GM12878 (cell line): ENCODE data around the gene COX4I2. TPM values are rescaled to one million over a fixed set of nuclear protein-coding genes. Genes with fewer than 3 reads are reported as not detected.

Experiments
- ATAC-seq: fragments of 200-7000 bp; cut with Tn5 transposase; 3 replicates; pipeline ENCODE4 v1.9.1; 2020; ENCODE audit warnings: mild to moderate bottlenecking, moderate library complexity
- BruUV-seq: library from RNA; stranded (reverse); fragments of 400-500 nt; replicated peaks from 2 replicates; lab custom pipeline; 2021; lab: Mats Ljungman, UMichigan
- CTCF ChIA-PET: fragments of 300-600 bp; sonication (Branson Sonifier 250); formaldehyde crosslinking; extraction: SDS; loops from one replicate; lab custom pipeline; 2021; ENCODE audit warnings: inconsistent platforms; lab: Yijun Ruan, JAX
- POLR2A ChIA-PET: fragments of 350-600 bp; formaldehyde crosslinking; extraction: SDS; loops from one replicate; lab custom pipeline; 2021; ENCODE audit warnings: inconsistent platforms; lab: Charles Lee
- RAD21 ChIA-PET: fragments of 300-600 bp; sonication (Branson Sonifier 250); formaldehyde crosslinking; loops from one replicate; lab custom pipeline; 2023; ENCODE audit warnings: antibody characterized with exemption; ENCODE audit not compliant: unreplicated experiment; lab: Charles Lee
- SMC1A ChIA-PET: fragments of 300-600 bp; sonication (Branson Sonifier 250); formaldehyde crosslinking; loops from one replicate; lab custom pipeline; 2023; ENCODE audit not compliant: unreplicated experiment, uncharacterized antibody; lab: Charles Lee
- DNase-seq: peaks from one replicate; pipeline ENCODE4 v3.0.0-alpha.2; 2011; ENCODE audit warnings: low read depth, low spot score
- FAIRE-seq: peaks from 3 replicates; lab custom pipeline; 2011; peaks lifted over from hg19 to GRCh38; lab: Jason Lieb, UNC
- H2AFZ ChIP-seq: 2 replicates; pipeline ENCODE4 v1.6.0; 2011; ENCODE audit warnings: low read depth, low read length, control low read depth; ENCODE audit not compliant: control insufficient read depth
- H3K27ac ChIP-seq: 2 replicates; pipeline ENCODE4 v1.5.1; 2011; ENCODE audit warnings: control low read depth; ENCODE audit not compliant: control insufficient read depth, insufficient read depth
- H3K27me3 ChIP-seq, 2 experiments: replicated peaks in 1 of 2; 2 replicates each; pipeline versions ENCODE4 v1.6.0 to v1.6.1; 2011; ENCODE audit warnings: low read length in 1 of 2; ENCODE audit not compliant: control insufficient read depth in 2 of 2, insufficient read depth in 2 of 2
- H3K36me3 ChIP-seq, 2 experiments: 2 replicates each; pipeline ENCODE4 v1.5.1; 2011; ENCODE audit warnings: low read length in 1 of 2; ENCODE audit not compliant: control insufficient read depth in 2 of 2, insufficient read depth in 2 of 2
- H3K4me1 ChIP-seq: 2 replicates; pipeline ENCODE4 v1.6.1; 2011; ENCODE audit warnings: mild to moderate bottlenecking, low read length, moderate library complexity, mixed read lengths; ENCODE audit not compliant: control insufficient read depth, insufficient read depth
- H3K4me2 ChIP-seq: 2 replicates; pipeline ENCODE4 v1.6.0; 2011; ENCODE audit warnings: control low read depth; ENCODE audit not compliant: control insufficient read depth, insufficient read depth
- H3K4me3 ChIP-seq: fragments of 200-600 bp; sonication (generic); 2 replicates; pipeline ENCODE4 v1.5.1; 2016
- H3K79me2 ChIP-seq: 2 replicates; pipeline ENCODE4 v1.6.0; 2011; ENCODE audit warnings: low read length; ENCODE audit not compliant: control insufficient read depth, insufficient read depth
- H3K9ac ChIP-seq: 2 replicates; pipeline ENCODE4 v1.8.0; 2011; ENCODE audit warnings: low read length, control low read depth, mixed read lengths; ENCODE audit not compliant: control insufficient read depth, insufficient read depth
- H3K9me3 ChIP-seq: replicated peaks from 3 replicates; pipeline ENCODE4 v1.5.1; 2011; ENCODE audit warnings: mild to moderate bottlenecking, low read length; ENCODE audit not compliant: control insufficient read depth, insufficient read depth
- H4K20me1 ChIP-seq: 2 replicates; pipeline ENCODE4 v1.6.0; 2011; ENCODE audit not compliant: control insufficient read depth, insufficient read depth
- CBX5 ChIP-seq: sonication (generic); IDR thresholded peaks from 2 replicates; pipeline ENCODE4 v1.6.1; 2016; ENCODE audit warnings: low read depth, moderate library complexity, mild to moderate bottlenecking, inconsistent platforms
- CTCF ChIP-seq, 3 experiments: IDR thresholded peaks in 2 of 3; conservative IDR thresholded peaks in 1 of 3; 2 replicates each; pipeline ENCODE4 v1.5.1; 2011; ENCODE audit warnings: low read depth in 3 of 3, low read length in 3 of 3, mild to moderate bottlenecking in 3 of 3, control low read depth in 2 of 3, moderate library complexity in 2 of 3, inconsistent platforms in 1 of 3, mixed read lengths in 1 of 3; ENCODE audit not compliant: control insufficient read depth in 2 of 3, insufficient read depth in 1 of 3; ENCODE audit errors: extremely low read depth in 1 of 3
- E2F4 ChIP-seq: IDR thresholded peaks from 2 replicates; pipeline ENCODE4 v1.6.1; 2012; ENCODE audit warnings: low read depth, low read length, improper control_type of control experiment
- EED ChIP-seq: sonication (generic); IDR thresholded peaks from 2 replicates; pipeline ENCODE4 v1.6.1; 2016; ENCODE audit warnings: antibody characterized with exemption, low read depth
- EP300 ChIP-seq, 2 experiments: fragments of 150-350 bp in 1 of 2; IDR thresholded peaks; 2 replicates each; pipeline ENCODE4 v1.6.1; 2011 to 2012; ENCODE audit warnings: low read depth in 2 of 2, low read length in 2 of 2, borderline replicate concordance in 1 of 2, improper control_type of control experiment in 1 of 2, inconsistent platforms in 1 of 2; ENCODE audit not compliant: control insufficient read depth in 1 of 2
- IRF3 ChIP-seq: fragments of 450-650 bp; IDR thresholded peaks from 2 replicates; pipeline ENCODE4 v1.6.1; 2014; ENCODE audit warnings: mild to moderate bottlenecking
- IRF5 ChIP-seq: fragments of 450-650 bp; IDR thresholded peaks from 2 replicates; pipeline ENCODE4 v1.6.1; 2017; ENCODE audit warnings: borderline replicate concordance
- LARP7 ChIP-seq: fragments of 450-650 bp; IDR thresholded peaks from 2 replicates; pipeline ENCODE4 v1.6.1; 2017; ENCODE audit warnings: mild to moderate bottlenecking
- MYB ChIP-seq: fragments of 150-350 bp; IDR thresholded peaks from 2 replicates; pipeline ENCODE4 v1.6.1; 2014; ENCODE audit warnings: mild to moderate bottlenecking, low read depth, low read length, borderline replicate concordance
- SMARCA5 ChIP-seq: fragments of 450-650 bp; IDR thresholded peaks from 2 replicates; pipeline ENCODE4 v1.6.1; 2017; ENCODE audit warnings: mild to moderate bottlenecking
- SMC3 ChIP-seq: IDR thresholded peaks from 2 replicates; pipeline ENCODE4 v1.6.1; 2011; ENCODE audit warnings: low read length, improper control_type of control experiment, borderline replicate concordance
- TCF12 ChIP-seq: IDR thresholded peaks from 2 replicates; pipeline ENCODE4 v1.6.1; 2011; ENCODE audit warnings: low read depth, mild to moderate bottlenecking, low read length
- ZBTB33 ChIP-seq: fragments of 450-650 bp; IDR thresholded peaks from 2 replicates; pipeline ENCODE4 v1.6.1; 2017; ENCODE audit warnings: mild to moderate bottlenecking
- WGBS: methylation state at CpG from one replicate; pipeline ENCODE4 v1.1.6; 2016; ENCODE audit warnings: low lambda C conversion rate; ENCODE audit not compliant: insufficient replicate concordance, insufficient coverage; ENCODE audit errors: missing lambda C conversion rate; 5-methylcytosine and 5-hydroxymethylcytosine counted together
- in situ Hi-C: fragments of 300-500 bp; cut with MboI; formaldehyde crosslinking; loops from 9 replicates; pipeline ENCODE4 v1.14.3; 2018; ENCODE audit warnings: mixed read lengths
- intact Hi-C: fragments of 100-400 bp; cut with micrococcal nuclease; formaldehyde crosslinking; loops from one replicate; pipeline ENCODE4 v1.14.2; 2022; ENCODE audit not compliant: unreplicated experiment
- polyA plus RNA-seq, 11 experiments: library from polyadenylated mRNA; depleted of rRNA in 4 of 11; unstranded in 6 of 11; stranded (reverse) in 5 of 11; fragments of >200 nt; fragmentation: Nextera tagmentation in 4 of 11; fragmentation: Illumina TruSeq in 1 of 11; extraction: Ambion mirVana in 4 of 11; extraction: Trizol in 1 of 11; gene quantifications; 1 replicate in 1 of 11; 2 replicates in 10 of 11; pipeline versions ENCODE4 v1.2.1 to v1.2.3, GENCODE V29; 2011 to 2016; ENCODE audit warnings: inconsistent platforms in 2 of 11, missing spikeins in 2 of 11, low read depth in 1 of 11
- total RNA-seq, 4 experiments: library from RNA; depleted of rRNA in 3 of 4; stranded (reverse); fragments of >200 nt in 3 of 4; fragmentation: Illumina TruSeq in 1 of 4; extraction: Trizol in 1 of 4; gene quantifications; 2 replicates each; pipeline versions ENCODE4 v1.2.1 to v1.2.3, GENCODE V29; 2013 to 2021

COX4I2 gene
- total and polyA plus RNA-seq, 10 of the 15 experiments (the other 5 are each of a cell fraction or from before 2014, with no cell fraction given), result not detected

- no TSS peak for BruUV-seq
- FAIRE-seq, result peak; percentile 80
- Histone ChIP-seq H3K4me3 (peak overlapping the region; percentile 65; the same call in 1 of the 2 replicates), H3K27ac (peak overlapping the region; percentile 42; the same call in 1 of the 2 replicates), H3K4me2 (peak overlapping the region; percentile 92), H3K9ac (no peak overlapping the region; the same call in 1 of the 2 replicates), H3K4me1 (peaks cover 3% of the 10 kb centered on the region; the same call in 1 of the 2 replicates), H4K20me1 (no peaks in the 10 kb centered on the region), H2AFZ (peak overlapping the region; percentile 97), H3K36me3 (peaks cover 0 to 12% of the 10 kb centered on the region in 2 experiments; a peak in 2 of 4 replicates), H3K27me3 (no peaks in the 10 kb centered on the region), H3K79me2 (no peaks in the 10 kb centered on the region), H3K9me3 (no peaks in the 10 kb centered on the region)
- ChIA-PET SMC1A (interaction anchor here (0.7 to 9.8 kb wide), 22 partner anchors 9 to 289 kb away, joined by 3 to 321 read pairs (median 7); partner anchors contain the start of genes BCL2L1 and TPX2), POLR2A (interaction anchor here (0.5 to 2.8 kb wide), 14 partner anchors 13 to 104 kb away, joined by 3 to 72 read pairs (median 4); partner anchors contain the start of gene BCL2L1), CTCF (interaction anchor here (0.7 to 7.3 kb wide), 42 partner anchors 9 to 233 kb away, joined by 3 to 531 read pairs (median 6); partner anchors contain the start of genes BCL2L1, ID1 and TPX2), RAD21 (interaction anchor here (0.7 to 6.9 kb wide), 30 partner anchors 9 to 171 kb away, joined by 3 to 428 read pairs (median 6); partner anchors contain the start of genes BCL2L1 and TPX2)
- in situ Hi-C loops, result loop anchor here (5.0 kb wide), 1 partner anchor 61 kb away; the partner anchor contains the start of gene BCL2L1
- no peak for DNase-seq
- intact Hi-C loops, result loop anchor here (1.0 kb wide), 1 partner anchor 62 kb away; no protein-coding TSS in a partner anchor
- under 1% methylated on average over 31 of the region's 31 CpGs for WGBS
- ATAC-seq, result peak; percentile 96
- TF ChIP-seq TCF12 (0 out of 2 replicates have a peak, but pooled peaks have one; percentile 25), IRF3 (no peak), EED (peak; percentile 39; the same call in 1 of the 2 replicates), SMARCA5 (peak; percentile 24; the same call in 1 of the 2 replicates), CBX5 (no peak), IRF5 (no peak), MYB (no peak), E2F4 (no peak), SMC3 (peak; percentile 87), LARP7 (no peak), CTCF (IDR thresholded peaks at IDR 0.05 in 2 of 3, conservative IDR thresholded peaks at IDR 0.05 in 1 of 3; ENCODE audit: control insufficient read depth in 2 of 3, extremely low read depth in 1 of 3, insufficient read depth in 1 of 3, low read depth in 3 of 3, low read length in 3 of 3) (peak; percentile 61 to 82 (median 76)), ZBTB33 (no peak), EP300 (IDR thresholded peaks at IDR 0.05; ENCODE audit: borderline replicate concordance in 1 of 2, control insufficient read depth in 1 of 2, low read depth in 2 of 2, low read length in 2 of 2) (no peak)
Measured at GRCh38 chr20:31661625-31662371, 24.1 kb downstream of the COX4I2 start.
